ENCODE results near the gene ZCCHC14.

GRCh38 chr16:87407511-87408112, 85.2 kb downstream of the ZCCHC14 start:
- no peak for TF ChIP-seq CTCF (IDR thresholded peaks at IDR 0.05; ENCODE audit: low read depth, low read length, poor library complexity, severe bottlenecking)
- no peak for TF ChIP-seq EZH2phosphoT487 (IDR thresholded peaks at IDR 0.05; ENCODE audit: borderline replicate concordance, low read length)

All from DOHH2 (cell line).